ENCODE results near the gene ARHGAP15. TPM values are rescaled to one million over a fixed set of nuclear protein-coding genes. Genes with fewer than 3 reads are reported as not detected.

ARHGAP15 gene
- total and polyA plus RNA-seq, 2 donors from 2014 or later: 5.7 to 23.1 TPM

DNA sequence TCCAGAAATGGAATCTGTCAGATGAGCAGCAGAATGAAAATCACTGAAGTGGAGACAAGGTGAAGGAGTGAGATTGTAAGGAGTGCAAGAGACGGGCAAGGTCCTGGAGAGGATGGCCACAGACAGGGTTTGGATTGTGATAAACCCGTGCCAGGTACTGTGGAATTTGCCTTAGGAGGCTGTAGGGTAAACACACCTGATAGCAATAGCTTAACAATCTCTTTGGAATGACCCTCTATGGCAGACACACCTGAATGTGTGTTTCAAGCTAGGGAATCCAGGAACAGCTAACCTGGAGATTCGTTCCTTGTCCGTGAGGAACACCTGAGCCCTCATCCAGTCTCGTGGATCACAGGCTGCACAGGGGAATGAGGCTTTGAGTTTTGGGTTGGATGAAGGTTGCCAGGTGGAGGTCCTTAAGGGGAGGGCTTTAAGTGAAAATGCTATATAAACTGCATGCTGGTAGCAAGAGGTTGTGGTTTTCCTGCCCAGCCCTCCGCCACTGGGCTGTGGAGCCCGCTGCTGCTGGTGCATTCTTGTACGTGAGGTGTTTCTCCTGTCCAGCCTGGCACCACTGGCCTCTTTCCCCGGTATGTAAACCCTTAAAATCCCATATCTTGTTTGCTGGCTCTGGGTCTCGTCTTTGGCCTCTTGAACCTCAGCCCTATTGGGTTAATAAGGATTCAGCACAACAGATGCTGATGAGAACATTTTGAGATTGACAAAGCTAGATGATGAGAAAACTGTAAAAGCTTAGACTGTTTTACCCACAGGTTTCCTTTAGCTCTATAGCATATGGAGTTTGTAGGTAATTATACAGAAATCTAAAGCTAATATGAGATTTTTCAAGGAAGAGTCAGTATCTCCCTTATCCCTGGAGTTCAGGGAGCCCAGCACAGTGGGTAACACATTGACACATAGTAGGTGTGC lies 117.9 kb downstream of the ARHGAP15 start:
- Histone ChIP-seq H3K9ac (ENCODE audit: low read length in 3 of 3) (no peak overlapping the region), H3K4me1 (ENCODE audit: control insufficient read depth in 2 of 3, insufficient read depth in 2 of 3, low read depth in 1 of 3, low read length in 3 of 3) (no peaks in the 10 kb centered on the region), H3K4me3 (ENCODE audit: low read length in 3 of 3) (no peak overlapping the region), H3K27ac (ENCODE audit: low read depth in 2 of 2, low read length in 2 of 2) (no peak overlapping the region), H3K36me3 (ENCODE audit: control insufficient read depth in 2 of 3, insufficient read depth in 3 of 3, low read length in 3 of 3) (no peaks in the 10 kb centered on the region), H3K27me3 (ENCODE audit: control insufficient read depth, insufficient read depth, low read length) (no peaks in the 10 kb centered on the region), H3K9me3 (ENCODE audit: control insufficient read depth in 2 of 3, insufficient read depth in 1 of 3, low read length in 3 of 3) (no peaks in the 10 kb centered on the region)
- intact Hi-C loops (cut with DNase I): no loop called here
- FAIRE-seq (no peak), DNase-seq (no peak)
- TF ChIP-seq, protein P1, sequence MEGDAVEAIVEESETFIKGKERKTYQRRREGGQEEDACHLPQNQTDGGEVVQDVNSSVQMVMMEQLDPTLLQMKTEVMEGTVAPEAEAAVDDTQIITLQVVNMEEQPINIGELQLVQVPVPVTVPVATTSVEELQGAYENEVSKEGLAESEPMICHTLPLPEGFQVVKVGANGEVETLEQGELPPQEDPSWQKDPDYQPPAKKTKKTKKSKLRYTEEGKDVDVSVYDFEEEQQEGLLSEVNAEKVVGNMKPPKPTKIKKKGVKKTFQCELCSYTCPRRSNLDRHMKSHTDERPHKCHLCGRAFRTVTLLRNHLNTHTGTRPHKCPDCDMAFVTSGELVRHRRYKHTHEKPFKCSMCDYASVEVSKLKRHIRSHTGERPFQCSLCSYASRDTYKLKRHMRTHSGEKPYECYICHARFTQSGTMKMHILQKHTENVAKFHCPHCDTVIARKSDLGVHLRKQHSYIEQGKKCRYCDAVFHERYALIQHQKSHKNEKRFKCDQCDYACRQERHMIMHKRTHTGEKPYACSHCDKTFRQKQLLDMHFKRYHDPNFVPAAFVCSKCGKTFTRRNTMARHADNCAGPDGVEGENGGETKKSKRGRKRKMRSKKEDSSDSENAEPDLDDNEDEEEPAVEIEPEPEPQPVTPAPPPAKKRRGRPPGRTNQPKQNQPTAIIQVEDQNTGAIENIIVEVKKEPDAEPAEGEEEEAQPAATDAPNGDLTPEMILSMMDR (IDR thresholded peaks at IDR 0.05; ENCODE audit: borderline replicate concordance, extremely low read depth, insufficient read depth): no peak

DNA sequence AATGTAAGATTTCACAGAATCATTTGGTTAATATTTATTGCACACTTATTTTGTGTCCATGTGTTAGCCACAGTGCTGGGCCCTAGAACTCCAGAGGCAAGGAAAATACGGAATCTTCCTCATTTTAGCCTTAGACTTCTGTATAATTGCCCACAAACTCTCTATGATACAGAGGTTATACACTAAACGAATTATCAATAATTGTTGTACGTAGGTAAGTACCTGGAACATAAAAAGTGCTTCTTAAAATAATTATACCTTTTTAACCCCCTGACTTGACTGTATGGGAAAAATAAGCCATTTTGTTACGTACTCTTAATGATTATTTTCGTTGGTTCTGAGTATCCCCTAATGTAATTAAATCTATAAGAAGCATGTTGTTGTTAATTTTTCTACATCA lies 119.4 kb downstream of the ARHGAP15 start:
- intact Hi-C loops (cut with DNase I): no loop called here
- H3K9ac ChIP-seq (ENCODE audit: low read length in 3 of 3): no peak overlapping the region
- DNase-seq (no peak), FAIRE-seq (no peak)
- H3K4me3 ChIP-seq (ENCODE audit: low read length in 3 of 3): no peak overlapping the region
- no peaks in the 10 kb centered on the region for H3K27me3 ChIP-seq (ENCODE audit: control insufficient read depth, insufficient read depth, low read length)
- no peaks in the 10 kb centered on the region for H3K36me3 ChIP-seq (ENCODE audit: control insufficient read depth in 2 of 3, insufficient read depth in 3 of 3, low read length in 3 of 3)
- TF ChIP-seq, protein P1 (IDR thresholded peaks at IDR 0.05; ENCODE audit: borderline replicate concordance, extremely low read depth, insufficient read depth): no peak
- no peaks in the 10 kb centered on the region for H3K4me1 ChIP-seq (ENCODE audit: control insufficient read depth in 2 of 3, insufficient read depth in 2 of 3, low read depth in 1 of 3, low read length in 3 of 3)
- no peak overlapping the region for H3K27ac ChIP-seq (ENCODE audit: low read depth in 2 of 2, low read length in 2 of 2)
- H3K9me3 ChIP-seq (ENCODE audit: control insufficient read depth in 2 of 3, insufficient read depth in 1 of 3, low read length in 3 of 3): no peaks in the 10 kb centered on the region

DNA sequence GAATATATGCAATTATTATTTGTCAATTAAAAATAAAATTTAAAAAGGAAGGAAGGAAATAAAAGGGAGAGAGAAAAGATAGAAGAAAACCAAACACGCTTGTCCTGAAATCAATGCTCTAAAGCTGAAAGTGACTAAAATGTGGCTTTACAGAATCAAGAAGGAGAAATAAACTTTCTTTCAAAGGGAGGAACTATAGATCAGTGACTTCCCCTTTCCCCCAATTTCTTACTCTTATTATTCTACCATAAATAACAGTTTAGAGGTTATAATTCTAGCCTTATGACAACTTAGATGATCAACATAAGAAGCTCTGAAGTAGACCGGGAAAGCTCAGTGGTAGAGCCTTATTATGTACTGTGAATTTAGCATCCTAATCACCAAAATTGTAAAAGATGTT lies 122.5 kb downstream of the ARHGAP15 start:
- H3K4me1 ChIP-seq (ENCODE audit: control insufficient read depth in 2 of 3, insufficient read depth in 2 of 3, low read depth in 1 of 3, low read length in 3 of 3): no peaks in the 10 kb centered on the region
- no peak overlapping the region for H3K9ac ChIP-seq (ENCODE audit: low read length in 3 of 3)
- H3K9me3 ChIP-seq (ENCODE audit: control insufficient read depth in 2 of 3, insufficient read depth in 1 of 3, low read length in 3 of 3): no peaks in the 10 kb centered on the region
- H3K27me3 ChIP-seq (ENCODE audit: control insufficient read depth, insufficient read depth, low read length): no peaks in the 10 kb centered on the region
- no peak overlapping the region for H3K27ac ChIP-seq (ENCODE audit: low read depth in 2 of 2, low read length in 2 of 2)
- TF ChIP-seq, protein P1 (IDR thresholded peaks at IDR 0.05; ENCODE audit: borderline replicate concordance, extremely low read depth, insufficient read depth): no peak
- intact Hi-C loops (cut with DNase I): no loop called here
- DNase-seq (no peak), FAIRE-seq (no peak)
- H3K36me3 ChIP-seq (ENCODE audit: control insufficient read depth in 2 of 3, insufficient read depth in 3 of 3, low read length in 3 of 3): no peaks in the 10 kb centered on the region
- H3K4me3 ChIP-seq (ENCODE audit: low read length in 3 of 3): no peak overlapping the region

All from kidney (tissue), 14 donors.